GM12891 (cell line): ENCODE measurements around the gene PCDHGA1.

Experiments
- POLR2A ChIP-seq: IDR thresholded peaks from 2 replicates; pipeline ENCODE4 v1.6.1; 2011; ENCODE audit warnings: low read depth, low read length, control low read depth
- POLR2AphosphoS5 ChIP-seq: IDR thresholded peaks from 2 replicates; pipeline ENCODE4 v1.6.1; 2011; ENCODE audit warnings: low read depth, low read length, control low read depth
- POU2F2 ChIP-seq: IDR thresholded peaks from 2 replicates; pipeline ENCODE4 v1.6.1; 2011; ENCODE audit warnings: low read depth, mild to moderate bottlenecking, control low read depth, low read length, moderate library complexity
- SPI1 ChIP-seq: IDR thresholded peaks from 2 replicates; pipeline ENCODE4 v1.6.1; 2011; ENCODE audit warnings: low read depth, low read length, control low read depth
- TAF1 ChIP-seq: IDR thresholded peaks from 2 replicates; pipeline ENCODE4 v1.6.1; 2011; ENCODE audit warnings: low read depth, low read length, control low read depth

- TF ChIP-seq POLR2A (peak; percentile 35; the same call in 1 of the 2 replicates), TAF1 (peak; percentile 17; the same call in 1 of the 2 replicates), POU2F2 (peak; percentile 100), POLR2AphosphoS5 (peak; percentile 50; the same call in 1 of the 2 replicates), SPI1 (peak; percentile 49; the same call in 1 of the 2 replicates)
Measured at GRCh38 chr5:141510850-141511601, 180.7 kb downstream of the PCDHGA1 start.
